ENCODE measurements around the gene CDH8. TPM values are rescaled to one million over a fixed set of nuclear protein-coding genes. Genes with fewer than 3 reads are reported as not detected.

The CDH8 gene
- total and polyA plus RNA-seq, 2 donors (not counting 3 experiments of a cell fraction or from before 2014, with no cell fraction given): not detected

DNA sequence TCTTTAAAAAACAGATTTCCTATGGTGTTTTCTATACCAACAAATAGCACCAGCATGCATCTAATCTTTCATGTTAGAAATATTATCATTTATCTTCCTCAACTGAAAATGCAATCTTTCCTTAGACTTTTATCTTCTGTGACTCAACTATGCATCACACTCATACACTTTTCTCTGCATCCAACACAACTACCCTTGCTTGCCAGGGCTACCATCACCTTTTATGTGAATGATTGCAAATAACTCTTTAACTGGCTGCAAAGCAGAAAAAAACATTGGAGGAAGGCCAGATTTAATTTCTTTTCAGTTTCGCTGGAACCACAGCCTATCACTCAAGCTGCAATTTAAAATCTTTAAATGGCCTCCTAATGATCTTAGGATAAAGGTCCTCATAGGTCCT is 212.9 kb downstream of the CDH8 start:
- no peaks in the 10 kb centered on the region for H3K9me3 ChIP-seq (replicated peaks; ENCODE audit: control insufficient read depth, insufficient read depth, low read length)
- DNase-seq (ENCODE audit: low read depth, low spot score) (no peak), FAIRE-seq (no peak)
- H3K79me2 ChIP-seq (ENCODE audit: control insufficient read depth, insufficient read depth, low read length): no peaks in the 10 kb centered on the region
- H3K27me3 ChIP-seq (ENCODE audit: control insufficient read depth in 2 of 2, insufficient read depth in 2 of 2, low read length in 2 of 2): no peaks in the 10 kb centered on the region
- intact Hi-C loops (cut with micrococcal nuclease): no loop called here
- ChIA-PET CTCF (no interaction called here), POLR2A (no interaction called here)
- dilution Hi-C loops (cut with MboI; ENCODE audit: extremely low pct_ligation_motif_present, low sequenced_read_pairs): no loop called here
- no peaks in the 10 kb centered on the region for H4K20me1 ChIP-seq (replicated peaks; ENCODE audit: control insufficient read depth, extremely low read depth, insufficient read depth, low read length)
- no peak overlapping the region for H2AFZ ChIP-seq (ENCODE audit: low read depth, low read length)
- H3K4me1 ChIP-seq (ENCODE audit: control insufficient read depth, extremely low read depth, insufficient read depth, low read length): no peaks in the 10 kb centered on the region
- no peak overlapping the region for H3K4me2 ChIP-seq (ENCODE audit: insufficient read depth, low read length)
- no peaks in the 10 kb centered on the region for H3K9me1 ChIP-seq (replicated peaks; ENCODE audit: control insufficient read depth, extremely low read depth, insufficient read depth, low read length)
- no peak overlapping the region for H3K9ac ChIP-seq (replicated peaks; ENCODE audit: extremely low read depth, insufficient read depth, low read length)
- TF ChIP-seq MAX (IDR thresholded peaks at IDR 0.05; ENCODE audit: insufficient read depth, insufficient read length) (no peak), FOS (IDR thresholded peaks at IDR 0.05; ENCODE audit: borderline replicate concordance, insufficient read depth, low read length) (no peak), JUN (IDR thresholded peaks at IDR 0.05; ENCODE audit: borderline replicate concordance, insufficient read depth, insufficient read length, low read depth) (no peak), EZH2 (IDR thresholded peaks at IDR 0.05; ENCODE audit: borderline replicate concordance, low read depth, low read length, severe bottlenecking) (no peak), POLR2A (IDR thresholded peaks at IDR 0.05; ENCODE audit: low read depth, low read length) (no peak), POLR2AphosphoS5 (IDR thresholded peaks at IDR 0.05; ENCODE audit: insufficient read depth, low read depth, low read length) (no peak)
- BruUV-seq (replicated peaks): no TSS peak
- H3K4me3 ChIP-seq (replicated peaks in 1 of 3; ENCODE audit: insufficient read depth in 1 of 3, low read depth in 1 of 3, low read length in 3 of 3): no peak overlapping the region
- no peaks in the 10 kb centered on the region for H3K36me3 ChIP-seq (ENCODE audit: control insufficient read depth in 2 of 2, extremely low read depth in 1 of 2, insufficient read depth in 2 of 2, low read length in 2 of 2)
- no peak overlapping the region for H3K27ac ChIP-seq (ENCODE audit: insufficient read depth, low read depth, low read length)

DNA sequence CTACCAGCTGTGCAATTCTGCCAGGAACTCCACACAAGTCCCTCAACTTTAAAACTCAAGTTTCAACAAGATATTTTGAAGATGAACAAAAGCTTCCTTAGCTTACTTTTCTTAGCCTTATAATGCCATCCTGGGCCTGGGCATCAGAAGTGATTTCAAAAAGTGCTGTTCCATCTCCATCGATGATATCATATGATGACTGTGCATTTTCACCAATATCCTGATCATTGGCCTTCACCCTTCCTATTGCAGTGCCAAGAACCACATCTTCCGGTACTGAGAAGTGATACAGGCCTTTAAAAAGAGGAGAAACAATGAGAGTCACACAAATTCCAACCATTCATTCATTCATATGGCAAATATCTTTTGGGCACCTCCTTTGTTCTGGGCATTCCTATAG is 215.4 kb downstream of the CDH8 start:
- no peak overlapping the region for H3K27ac ChIP-seq (ENCODE audit: insufficient read depth, low read depth, low read length)
- H4K20me1 ChIP-seq (replicated peaks; ENCODE audit: control insufficient read depth, extremely low read depth, insufficient read depth, low read length): no peaks in the 10 kb centered on the region
- no peaks in the 10 kb centered on the region for H3K9me3 ChIP-seq (replicated peaks; ENCODE audit: control insufficient read depth, insufficient read depth, low read length)
- H3K4me2 ChIP-seq (ENCODE audit: insufficient read depth, low read length): no peak overlapping the region
- dilution Hi-C loops (cut with MboI; ENCODE audit: extremely low pct_ligation_motif_present, low sequenced_read_pairs) (no loop called here), intact Hi-C loops (cut with micrococcal nuclease) (no loop called here)
- no peaks in the 10 kb centered on the region for H3K9me1 ChIP-seq (replicated peaks; ENCODE audit: control insufficient read depth, extremely low read depth, insufficient read depth, low read length)
- H3K27me3 ChIP-seq (ENCODE audit: control insufficient read depth in 2 of 2, insufficient read depth in 2 of 2, low read length in 2 of 2): no peaks in the 10 kb centered on the region
- no peak overlapping the region for H3K4me3 ChIP-seq (replicated peaks in 1 of 3; ENCODE audit: insufficient read depth in 1 of 3, low read depth in 1 of 3, low read length in 3 of 3)
- ChIA-PET CTCF (no interaction called here), POLR2A (no interaction called here)
- no peak overlapping the region for H2AFZ ChIP-seq (ENCODE audit: low read depth, low read length)
- no peaks in the 10 kb centered on the region for H3K79me2 ChIP-seq (ENCODE audit: control insufficient read depth, insufficient read depth, low read length)
- no peaks in the 10 kb centered on the region for H3K4me1 ChIP-seq (ENCODE audit: control insufficient read depth, extremely low read depth, insufficient read depth, low read length)
- no peak for DNase-seq (ENCODE audit: low read depth, low spot score)
- BruUV-seq (replicated peaks): no TSS peak
- TF ChIP-seq POLR2A (IDR thresholded peaks at IDR 0.05; ENCODE audit: low read depth, low read length) (no peak), EZH2 (IDR thresholded peaks at IDR 0.05; ENCODE audit: borderline replicate concordance, low read depth, low read length, severe bottlenecking) (no peak), GATA2 (IDR thresholded peaks at IDR 0.05; ENCODE audit: insufficient read depth, insufficient read length, low read depth, low read length) (no peak), MYC (IDR thresholded peaks at IDR 0.05; ENCODE audit: low read depth, low read length) (no peak), JUN (IDR thresholded peaks at IDR 0.05; ENCODE audit: borderline replicate concordance, insufficient read depth, insufficient read length, low read depth) (no peak)
- no peak overlapping the region for H3K9ac ChIP-seq (replicated peaks; ENCODE audit: extremely low read depth, insufficient read depth, low read length)
- no peak for FAIRE-seq
- H3K36me3 ChIP-seq (ENCODE audit: control insufficient read depth in 2 of 2, extremely low read depth in 1 of 2, insufficient read depth in 2 of 2, low read length in 2 of 2): no peaks in the 10 kb centered on the region
